GM13977 (cell line): ENCODE results near the gene KRT85.

ENCODE experiments used
- DNase-seq: peaks from one replicate; pipeline ENCODE4 v3.0.0; 2012; ENCODE audit warnings: low spot score
- CTCF ChIP-seq: IDR thresholded peaks from 2 replicates; pipeline ENCODE4 v1.5.1; 2012; ENCODE audit warnings: mild to moderate bottlenecking, control low read depth; ENCODE audit not compliant: insufficient read depth; ENCODE audit errors: extremely low read depth, missing control alignments
- in situ Hi-C: fragments of 300-500 bp; cut with MboI; formaldehyde crosslinking; loops from one replicate; pipeline ENCODE4 v1.12.0; 2022; ENCODE audit warnings: low sequenced_read_pairs, low pct_unique_long_range_greater_than_20kb, mixed read lengths, inconsistent platforms; ENCODE audit not compliant: unreplicated experiment

KRT85 gene

GRCh38 chr12:52364061-52364460 lies 3.2 kb downstream of the KRT85 start:
- no peak for DNase-seq
- no peak for TF ChIP-seq CTCF
- in situ Hi-C loops: no loop called here

- in situ Hi-C loops: no loop called here
- no peak for TF ChIP-seq CTCF
- no peak for DNase-seq
Measured at GRCh38 chr12:52363111-52363679, 4.1 kb downstream of the KRT85 start.

GRCh38 chr12:52362118-52362726 lies 5.1 kb downstream of the KRT85 start:
- TF ChIP-seq CTCF: peak; percentile 44
- DNase-seq: no peak
- in situ Hi-C loops: no loop called here

- in situ Hi-C loops: no loop called here
- no peak for DNase-seq
- no peak for TF ChIP-seq CTCF
Measured at GRCh38 chr12:52361553-52361952, 5.7 kb downstream of the KRT85 start.

GRCh38 chr12:52360663-52361271 lies 6.5 kb downstream of the KRT85 start:
- in situ Hi-C loops: no loop called here
- DNase-seq: no peak
- no peak for TF ChIP-seq CTCF

GRCh38 chr12:52360106-52360662 lies 7.1 kb downstream of the KRT85 start:
- TF ChIP-seq CTCF: no peak
- in situ Hi-C loops: no loop called here
- DNase-seq: no peak
